Thoracic aorta (tissue), 2 donors: ENCODE results near the gene FGGY. TPM values are rescaled to one million over a fixed set of nuclear protein-coding genes. Genes with fewer than 3 reads are reported as not detected.

Experiments
- ATAC-seq: fragments of 150-250 bp; one replicate; pipeline ENCODE4 v1.8.0; 2017; ENCODE audit warnings: low read depth; ENCODE audit not compliant: insufficient number of reproducible peaks, low FRiP score
- DNase-seq: peaks from one replicate; pipeline ENCODE4 v3.0.0-alpha.2; 2020; ENCODE audit warnings: low spot score
- H3K27ac ChIP-seq, 2 donors: fragments of 200-600 bp; sonication (generic); 1 replicate in 1 of 2; 2 replicates in 1 of 2; pipeline ENCODE4 v1.5.1; 2016; ENCODE audit warnings: mild to moderate bottlenecking in 2 of 2, moderate library complexity in 2 of 2
- H3K27me3 ChIP-seq: fragments of 200-600 bp; sonication (generic); replicated peaks from 2 replicates; pipeline ENCODE4 v1.6.0; 2016; ENCODE audit warnings: mild to moderate bottlenecking; ENCODE audit not compliant: insufficient read depth
- H3K36me3 ChIP-seq: fragments of 200-600 bp; sonication (generic); one replicate; pipeline ENCODE4 v1.5.1; 2016
- H3K4me1 ChIP-seq, 2 donors: fragments of 200-600 bp; sonication (generic); 1 replicate in 1 of 2; 2 replicates in 1 of 2; pipeline versions ENCODE4 v1.5.1 to v1.6.0; 2016; ENCODE audit warnings: low read depth in 2 of 2, mild to moderate bottlenecking in 1 of 2; ENCODE audit not compliant: control insufficient read depth in 1 of 2
- H3K4me3 ChIP-seq: fragments of 200-600 bp; sonication (generic); 2 replicates; pipeline ENCODE4 v1.5.1; 2016; ENCODE audit warnings: mild to moderate bottlenecking
- H3K9me3 ChIP-seq: fragments of 200-600 bp; sonication (generic); 2 replicates; pipeline ENCODE4 v1.5.1; 2016
- CTCF ChIP-seq: fragments of 200-600 bp; sonication (generic); IDR thresholded peaks from one replicate; pipeline ENCODE4 v1.5.1; 2019; ENCODE audit warnings: antibody characterized with exemption
- total RNA-seq, 2 donors: library from RNA; depleted of rRNA; stranded (reverse); fragments of >200 nt; gene quantifications; one replicate each; pipeline versions ENCODE4 v1.1.0 to v1.2.3, GENCODE V29; 2016

FGGY gene
- total RNA-seq, 2 donors from 2014 or later, result 6.5 to 9.9 TPM

DNA sequence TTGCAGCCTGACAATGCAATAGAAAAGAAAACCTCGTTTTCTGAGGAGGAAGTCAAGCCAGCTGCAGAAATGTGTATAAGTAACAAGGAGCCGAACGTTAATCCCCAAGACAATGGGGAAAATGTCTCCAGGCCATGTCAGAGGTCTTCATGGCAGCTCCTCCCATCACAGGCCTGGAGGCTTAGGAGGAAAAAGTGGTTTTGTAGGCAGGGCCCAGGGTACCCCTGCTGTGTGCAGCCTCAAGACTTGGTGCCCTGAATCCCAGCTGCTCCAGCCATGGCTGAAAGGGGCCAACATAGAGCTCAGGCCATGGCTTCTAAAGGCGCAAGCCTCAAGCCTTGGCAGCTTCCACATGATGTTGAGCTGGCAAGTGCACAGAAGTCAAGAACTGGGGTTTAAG, 439.9 kb downstream of the FGGY start:
- H3K4me1 ChIP-seq, result peaks cover 18 to 35% of the 10 kb centered on the region in 2 donors
- H3K36me3 ChIP-seq, result no peaks in the 10 kb centered on the region
- no peaks in the 10 kb centered on the region for H3K27me3 ChIP-seq
- no peak overlapping the region for H3K27ac ChIP-seq
- no peaks in the 10 kb centered on the region for H3K9me3 ChIP-seq
- no peak for TF ChIP-seq CTCF
- H3K4me3 ChIP-seq, result no peak overlapping the region
- ATAC-seq (no peak), DNase-seq (no peak)

DNA sequence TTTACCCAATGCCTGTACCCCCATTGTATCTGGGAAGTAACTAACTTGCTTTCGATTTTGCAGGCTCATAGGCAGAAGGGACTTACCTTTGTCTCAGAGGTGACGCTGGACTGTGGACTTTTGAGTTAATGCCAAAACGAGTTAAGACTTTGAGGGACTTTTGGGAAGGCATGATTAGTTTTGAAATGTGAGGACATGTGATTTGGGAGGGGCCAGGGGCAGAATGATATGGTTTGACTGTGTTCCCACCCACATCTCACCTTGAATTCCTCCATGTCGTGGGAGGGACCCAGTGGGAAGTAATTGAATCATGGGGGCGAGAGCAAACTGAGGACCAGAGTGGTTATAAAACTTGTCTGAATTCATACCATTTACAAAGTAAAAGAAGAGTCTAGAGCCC, 440.7 kb downstream of the FGGY start:
- H3K36me3 ChIP-seq, result no peaks in the 10 kb centered on the region
- ATAC-seq (no peak), DNase-seq (no peak)
- TF ChIP-seq CTCF, result no peak
- peaks cover 13 to 29% of the 10 kb centered on the region in 2 donors for H3K4me1 ChIP-seq
- H3K27me3 ChIP-seq, result no peaks in the 10 kb centered on the region
- H3K27ac ChIP-seq, result no peak overlapping the region
- no peak overlapping the region for H3K4me3 ChIP-seq
- H3K9me3 ChIP-seq, result no peaks in the 10 kb centered on the region

GRCh38 chr1:59738152-59738551, 441.3 kb downstream of the FGGY start:
- no peak for TF ChIP-seq CTCF
- DNase-seq (no peak), ATAC-seq (no peak)
- Histone ChIP-seq H3K9me3 (no peaks in the 10 kb centered on the region), H3K4me1 (peaks cover 13 to 28% of the 10 kb centered on the region in 2 donors), H3K27ac (no peak overlapping the region), H3K4me3 (no peak overlapping the region), H3K27me3 (no peaks in the 10 kb centered on the region), H3K36me3 (no peaks in the 10 kb centered on the region)

GRCh38 chr1:59738591-59739015, 441.7 kb downstream of the FGGY start:
- TF ChIP-seq CTCF, result no peak
- no peaks in the 10 kb centered on the region for H3K27me3 ChIP-seq
- H3K9me3 ChIP-seq, result no peaks in the 10 kb centered on the region
- no peak overlapping the region for H3K4me3 ChIP-seq
- peaks cover 16 to 28% of the 10 kb centered on the region in 2 donors for H3K4me1 ChIP-seq
- DNase-seq, result no peak
- no peak for ATAC-seq
- no peaks in the 10 kb centered on the region for H3K36me3 ChIP-seq
- no peak overlapping the region for H3K27ac ChIP-seq

DNA sequence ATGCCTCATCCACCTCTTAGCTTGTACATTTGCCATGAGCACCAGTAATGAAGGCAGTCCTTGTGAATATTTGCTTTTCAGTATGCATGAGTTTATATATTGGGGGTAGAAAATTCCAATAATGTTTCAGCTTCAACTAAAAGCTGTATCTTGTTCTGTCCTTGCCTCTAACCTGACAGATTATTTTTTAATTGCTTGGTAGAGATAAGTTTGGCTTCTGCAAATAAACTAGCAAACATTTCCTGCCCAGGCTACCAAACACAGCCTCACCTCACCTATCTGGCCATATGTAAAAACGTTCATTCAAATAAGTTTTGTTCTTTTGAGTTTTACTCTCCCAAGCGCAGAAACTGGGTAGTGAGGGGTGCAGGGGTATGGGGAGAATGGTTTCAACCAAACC, 442.2 kb downstream of the FGGY start:
- ATAC-seq (no peak), DNase-seq (no peak)
- H3K27ac ChIP-seq, result no peak overlapping the region
- H3K9me3 ChIP-seq, result no peaks in the 10 kb centered on the region
- no peaks in the 10 kb centered on the region for H3K27me3 ChIP-seq
- H3K4me3 ChIP-seq, result no peak overlapping the region
- H3K36me3 ChIP-seq, result no peaks in the 10 kb centered on the region
- peaks cover 17 to 26% of the 10 kb centered on the region in 2 donors for H3K4me1 ChIP-seq
- TF ChIP-seq CTCF, result no peak
